Left lung (tissue), 10 donors: ENCODE data around the gene CFAP54. TPM values are rescaled to one million over a fixed set of nuclear protein-coding genes. Genes with fewer than 3 reads are reported as not detected.
A peak's percentile ranks its signal among the peaks of the same experiment; 100 is the strongest.

Experiments used
- ATAC-seq: fragments of 200-7000 bp; cut with Tn5 transposase; one replicate; pipeline ENCODE4 v1.9.1; 2020; ENCODE audit warnings: moderate library complexity
- DNase-seq, 4 donors: peaks; one replicate each; pipeline ENCODE4 v3.0.0-alpha.2; 2013 to 2020
- H3K27ac ChIP-seq, 2 donors: fragments of 200-600 bp; sonication (generic) in 1 of 2; one replicate each; pipeline versions ENCODE4 v1.5.0 to v1.8.0; 2020 to 2021
- H3K27me3 ChIP-seq, 2 donors: fragments of 200-600 bp; sonication (generic) in 1 of 2; one replicate each; pipeline versions ENCODE4 v1.5.0 to v1.8.0; 2020 to 2021
- H3K36me3 ChIP-seq, 2 donors: fragments of 200-600 bp; sonication (generic) in 1 of 2; one replicate each; pipeline versions ENCODE4 v1.5.0 to v1.8.0; 2020 to 2021
- H3K4me1 ChIP-seq, 2 donors: fragments of 200-600 bp; one replicate each; pipeline ENCODE4 v1.8.0; 2021
- H3K4me3 ChIP-seq, 2 donors: fragments of 200-600 bp; sonication (generic) in 1 of 2; one replicate each; pipeline versions ENCODE4 v1.5.0 to v1.8.0; 2020 to 2021; ENCODE audit warnings: mild to moderate bottlenecking in 1 of 2
- H3K9me3 ChIP-seq, 2 donors: fragments of 200-600 bp; sonication (generic) in 1 of 2; one replicate each; pipeline versions ENCODE4 v1.5.0 to v1.8.0; 2020 to 2021
- CTCF ChIP-seq, 2 donors: fragments of 200-600 bp; sonication (generic) in 1 of 2; IDR thresholded peaks; one replicate each; pipeline versions ENCODE4 v1.5.0 to v1.8.0; 2021; ENCODE audit warnings: antibody characterized with exemption in 2 of 2
- intact Hi-C, 2 donors: fragments of 100-400 bp; cut with DNase I; formaldehyde crosslinking; loops; one replicate each; pipeline versions ENCODE4 v1.11.2 to v1.14.2; 2022
- polyA plus RNA-seq, 6 donors: library from polyadenylated mRNA; unstranded; fragments of 120-200 nt; gene quantifications; one replicate each; pipeline ENCODE4 v1.2.1, GENCODE V29; 2013; ENCODE audit not compliant: insufficient read length in 6 of 6
- total RNA-seq, 2 donors: library from RNA; stranded (reverse); fragmentation: NEBNext Ultra II Directional; extraction: Animal tissue kit (Norgen Biotek cat#: 25700); gene quantifications; one replicate each; pipeline ENCODE4 v1.2.1, GENCODE V29; 2021
- donor health status: DM: no; HTN: yes; CAD: no.
- donor health status: DM: no; HTN: no; CAD: no.

Gene CFAP54
- total and polyA plus RNA-seq, 8 donors: 1.1 to 3.7 (median 2.6) TPM

- TF ChIP-seq CTCF (IDR thresholded peaks at IDR 0.05): no peak
- Histone ChIP-seq H3K4me1 (no peaks in the 10 kb centered on the region), H3K27ac (no peak overlapping the region), H3K27me3 (no peaks in the 10 kb centered on the region), H3K9me3 (no peaks in the 10 kb centered on the region), H3K4me3 (no peak overlapping the region), H3K36me3 (no peaks in the 10 kb centered on the region)
- no peak for ATAC-seq
- intact Hi-C loops: no loop called here
- no peak for DNase-seq
Measured at GRCh38 chr12:96897421-96897820, 408.0 kb downstream of the CFAP54 start.

GRCh38 chr12:96901175-96901574 is 411.8 kb downstream of the CFAP54 start:
- H3K36me3 ChIP-seq: no peaks in the 10 kb centered on the region
- H3K4me1 ChIP-seq: peaks cover 0 to 1% of the 10 kb centered on the region in 2 donors
- intact Hi-C loops: no loop called here
- H3K9me3 ChIP-seq: no peaks in the 10 kb centered on the region
- DNase-seq (no peak), ATAC-seq (no peak)
- no peaks in the 10 kb centered on the region for H3K27me3 ChIP-seq
- no peak overlapping the region for H3K27ac ChIP-seq
- H3K4me3 ChIP-seq: no peak overlapping the region
- TF ChIP-seq CTCF (IDR thresholded peaks at IDR 0.05): no peak

- no peaks in the 10 kb centered on the region for H3K27me3 ChIP-seq
- H3K9me3 ChIP-seq: no peaks in the 10 kb centered on the region
- ATAC-seq (no peak), DNase-seq (no peak)
- no peak overlapping the region for H3K4me3 ChIP-seq
- no peak for TF ChIP-seq CTCF (IDR thresholded peaks at IDR 0.05)
- no peak overlapping the region for H3K27ac ChIP-seq
- intact Hi-C loops: no loop called here
- H3K4me1 ChIP-seq: peaks cover 0 to 6% of the 10 kb centered on the region in 2 donors
- H3K36me3 ChIP-seq: no peaks in the 10 kb centered on the region
Measured at GRCh38 chr12:96902076-96902475, 412.7 kb downstream of the CFAP54 start.

GRCh38 chr12:96906498-96906848 is 417.1 kb downstream of the CFAP54 start:
- Histone ChIP-seq H3K27ac (peak overlapping the region; percentile 86 to 90), H3K4me1 (peaks cover 0 to 41% of the 10 kb centered on the region in 2 donors), H3K4me3 (peak overlapping the region; percentile 71 to 73), H3K36me3 (no peaks in the 10 kb centered on the region), H3K9me3 (no peaks in the 10 kb centered on the region), H3K27me3 (no peaks in the 10 kb centered on the region)
- ATAC-seq: no peak
- TF ChIP-seq CTCF (IDR thresholded peaks at IDR 0.05): no peak
- intact Hi-C loops: no loop called here
- DNase-seq: no peak

GRCh38 chr12:96906849-96907670 is 417.7 kb downstream of the CFAP54 start, which contains the start of gene NEDD1:
NEDD1 (plus strand) TSS chr12:96907257; CDS start chr12:96909760, 2,503 bp downstream.
- peak within 1 kb of the TSS; percentile 71 to 73 for H3K4me3 ChIP-seq
- intact Hi-C loops: no loop called here
- TF ChIP-seq CTCF (IDR thresholded peaks at IDR 0.05): no peak
- no peaks in the 10 kb centered on the region for H3K9me3 ChIP-seq
- ATAC-seq: peak; percentile 96
- no peaks in the 10 kb centered on the region for H3K27me3 ChIP-seq
- H3K4me1 ChIP-seq: peaks cover 0 to 43% of the 10 kb centered on the region in 2 donors
- peak; percentile 86 to 98 (median 92) for DNase-seq
- H3K36me3 ChIP-seq: no peaks in the 10 kb centered on the region
- peak within 1 kb of the TSS; percentile 86 to 90 for H3K27ac ChIP-seq
